HepG2 (cell line): Measurements from ENCODE around the gene ECM1.

Source experiments
- ATF1 ChIP-seq: IDR thresholded peaks from 2 replicates; pipeline ENCODE4 v1.6.1; 2016; ENCODE audit warnings: mild to moderate bottlenecking, control low read depth
- BHLHE40 ChIP-seq: IDR thresholded peaks from 2 replicates; pipeline ENCODE4 v1.6.1; 2011; ENCODE audit warnings: low read length, improper control_type of control experiment
- CBX2 ChIP-seq, 2 experiments: fragments of 200-600 bp in 1 of 2; sonication (generic); formaldehyde crosslinking in 1 of 2; IDR thresholded peaks; 2 replicates each; pipeline versions ENCODE4 v1.7.0 to v1.8.1; 2018 to 2022; ENCODE audit warnings: low read depth in 2 of 2, low read length in 1 of 2, mild to moderate bottlenecking in 1 of 2, missing genetic modification reagents in 1 of 2
- CBX5 ChIP-seq: sonication (generic); formaldehyde crosslinking; IDR thresholded peaks from 2 replicates; pipeline ENCODE4 v1.4.0; 2020; ENCODE audit warnings: missing genetic modification reagents, borderline replicate concordance
- CEBPB ChIP-seq: IDR thresholded peaks from 2 replicates; pipeline ENCODE4 v1.6.1; 2011; ENCODE audit warnings: low read depth, low read length, improper control_type of control experiment, borderline replicate concordance
- CTCF ChIP-seq: sonication (generic); formaldehyde crosslinking; IDR thresholded peaks from 2 replicates; pipeline ENCODE4 v1.5.0; 2020; ENCODE audit warnings: mild to moderate bottlenecking, missing genetic modification reagents, moderate library complexity
- EP300 ChIP-seq, 3 experiments: sonication (generic) in 1 of 3; formaldehyde crosslinking in 1 of 3; IDR thresholded peaks; 2 replicates each; pipeline versions ENCODE4 v1.5.1 to v1.6.1; 2011 to 2020; ENCODE audit warnings: low read depth in 2 of 3, low read length in 2 of 3, borderline replicate concordance in 1 of 3, improper control_type of control experiment in 1 of 3, mild to moderate bottlenecking in 1 of 3, missing genetic modification reagents in 1 of 3, moderate library complexity in 1 of 3
- EZH2 ChIP-seq: conservative IDR thresholded peaks from 2 replicates; pipeline ENCODE4 v1.6.1; 2012; ENCODE audit warnings: mild to moderate bottlenecking, low read depth, low read length, moderate library complexity
- NKX3-1 ChIP-seq: sonication (generic); formaldehyde crosslinking; IDR thresholded peaks from 2 replicates; pipeline ENCODE4 v1.5.0; 2020; ENCODE audit warnings: missing genetic modification reagents
- SAFB2 ChIP-seq: sonication (generic); formaldehyde crosslinking; IDR thresholded peaks from 2 replicates; pipeline ENCODE4 v1.5.1; 2020; ENCODE audit warnings: missing genetic modification reagents, low read depth, mild to moderate bottlenecking, borderline replicate concordance
- ZNF10 ChIP-seq: sonication (generic); formaldehyde crosslinking; IDR thresholded peaks from 2 replicates; pipeline ENCODE4 v1.4.0; 2020; ENCODE audit warnings: mild to moderate bottlenecking, low read depth, missing genetic modification reagents, borderline replicate concordance
- ZNF24 ChIP-seq: fragments of 450-650 bp; IDR thresholded peaks from 2 replicates; pipeline ENCODE4 v1.6.1; 2017; ENCODE audit warnings: antibody characterized with exemption, mild to moderate bottlenecking
- TF ChIP-seq, protein P1 (sequence below): IDR thresholded peaks from 2 replicates; pipeline ENCODE4 v1.6.1; 2012; ENCODE audit warnings: inconsistent platforms
- TF ChIP-seq, protein P2 (sequence below), 2 experiments: sonication (generic) in 1 of 2; formaldehyde crosslinking in 1 of 2; IDR thresholded peaks; 2 replicates each; pipeline versions ENCODE4 v1.4.0 to v1.6.1; 2018 to 2020; ENCODE audit warnings: missing genetic modification reagents in 2 of 2, borderline replicate concordance in 1 of 2, low read depth in 1 of 2, mild to moderate bottlenecking in 1 of 2, missing biosample characterization in 1 of 2

DNA sequence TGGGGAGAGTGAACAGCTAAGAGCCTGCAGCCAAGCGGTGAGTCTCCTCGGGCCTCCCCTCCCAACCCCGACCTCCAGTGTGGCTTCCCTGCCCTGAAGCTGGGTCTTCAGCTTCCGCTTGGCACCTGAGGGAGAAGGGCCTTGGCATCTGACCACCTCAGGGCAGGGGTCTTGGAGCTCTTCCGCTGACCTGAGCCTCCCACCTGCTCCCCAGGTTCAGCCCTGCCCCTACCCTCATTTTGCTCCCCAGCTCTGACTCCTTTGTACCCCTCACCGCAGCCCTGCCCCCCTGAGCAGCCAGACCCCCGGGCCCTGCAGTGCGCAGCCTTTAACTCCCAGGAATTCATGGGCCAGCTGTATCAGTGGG lies 46.2 kb downstream of the ECM1 start:
- TF ChIP-seq ZNF10 (CRISPR knock-in tag) (no peak), EZH2 (no peak), CEBPB (no peak), CBX5 (CRISPR knock-in tag) (no peak), EP300 (IDR thresholded peaks at IDR 0.05; ENCODE audit: low read depth in 2 of 2, low read length in 2 of 2) (no peak), EP300 (CRISPR knock-in tag; IDR thresholded peaks at IDR 0.05; ENCODE audit: borderline replicate concordance) (no peak), ZNF24 (no peak), CBX2 (IDR thresholded peaks at IDR 0.05; ENCODE audit: low read depth, low read length) (no peak), CBX2 (CRISPR knock-in tag; IDR thresholded peaks at IDR 0.05; ENCODE audit: low read depth) (no peak), BHLHE40 (no peak), SAFB2 (CRISPR knock-in tag) (no peak), NKX3-1 (CRISPR knock-in tag) (no peak), CTCF (CRISPR knock-in tag) (no peak), ATF1 (no peak)
- TF ChIP-seq, protein P1, sequence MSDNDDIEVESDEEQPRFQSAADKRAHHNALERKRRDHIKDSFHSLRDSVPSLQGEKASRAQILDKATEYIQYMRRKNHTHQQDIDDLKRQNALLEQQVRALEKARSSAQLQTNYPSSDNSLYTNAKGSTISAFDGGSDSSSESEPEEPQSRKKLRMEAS, result no peak
- TF ChIP-seq, protein P2, sequence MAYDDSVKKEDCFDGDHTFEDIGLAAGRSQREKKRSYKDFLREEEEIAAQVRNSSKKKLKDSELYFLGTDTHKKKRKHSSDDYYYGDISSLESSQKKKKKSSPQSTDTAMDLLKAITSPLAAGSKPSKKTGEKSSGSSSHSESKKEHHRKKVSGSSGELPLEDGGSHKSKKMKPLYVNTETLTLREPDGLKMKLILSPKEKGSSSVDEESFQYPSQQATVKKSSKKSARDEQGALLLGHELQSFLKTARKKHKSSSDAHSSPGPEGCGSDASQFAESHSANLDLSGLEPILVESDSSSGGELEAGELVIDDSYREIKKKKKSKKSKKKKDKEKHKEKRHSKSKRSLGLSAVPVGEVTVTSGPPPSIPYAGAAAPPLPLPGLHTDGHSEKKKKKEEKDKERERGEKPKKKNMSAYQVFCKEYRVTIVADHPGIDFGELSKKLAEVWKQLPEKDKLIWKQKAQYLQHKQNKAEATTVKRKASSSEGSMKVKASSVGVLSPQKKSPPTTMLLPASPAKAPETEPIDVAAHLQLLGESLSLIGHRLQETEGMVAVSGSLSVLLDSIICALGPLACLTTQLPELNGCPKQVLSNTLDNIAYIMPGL (CRISPR knock-in tag; IDR thresholded peaks at IDR 0.05; ENCODE audit: borderline replicate concordance in 1 of 2, low read depth in 1 of 2), result no peak
